OCI-LY1 (cell line): Measurements from ENCODE around the gene PRPF19.

Source experiments
- H2AFZ ChIP-seq: fragments of 200-600 bp; sonication (generic), shearing (Covaris generic); 2 replicates; pipeline ENCODE4 v1.6.0; 2014; ENCODE audit warnings: antibody characterized with exemption, mild to moderate bottlenecking, low read length
- H3F3A ChIP-seq: fragments of 200-600 bp; sonication (generic), shearing (Covaris generic); 2 replicates; pipeline ENCODE4 v1.6.0; 2014; ENCODE audit warnings: mild to moderate bottlenecking, antibody characterized with exemption, low read length, moderate library complexity; ENCODE audit not compliant: insufficient read depth
- H3K27ac ChIP-seq: fragments of 200-600 bp; sonication (generic); 2 replicates; pipeline ENCODE4 v1.5.1; 2014; ENCODE audit warnings: low read length, mixed run types, mild to moderate bottlenecking, low read depth; ENCODE audit not compliant: poor library complexity, severe bottlenecking
- H3K27me3 ChIP-seq: fragments of 200-600 bp; sonication (generic); 2 replicates; pipeline ENCODE4 v1.6.0; 2014; ENCODE audit warnings: antibody characterized with exemption, mild to moderate bottlenecking, low read length, moderate library complexity; ENCODE audit not compliant: insufficient read depth
- H3K36me3 ChIP-seq: fragments of 200-600 bp; sonication (generic); 2 replicates; pipeline ENCODE4 v1.6.1; 2014; ENCODE audit warnings: mild to moderate bottlenecking, antibody characterized with exemption, low read length, moderate library complexity, mixed read lengths; ENCODE audit not compliant: insufficient read depth
- H3K4me1 ChIP-seq: fragments of 200-600 bp; sonication (generic); 2 replicates; pipeline ENCODE4 v1.5.1; 2014; ENCODE audit warnings: mild to moderate bottlenecking, low read length, moderate library complexity; ENCODE audit not compliant: insufficient read depth, severe bottlenecking
- H3K4me2 ChIP-seq: fragments of 200-600 bp; sonication (generic), shearing (Covaris generic); 2 replicates; pipeline ENCODE4 v1.6.1; 2014; ENCODE audit warnings: low read length
- H3K4me3 ChIP-seq: fragments of 200-600 bp; sonication (generic); 2 replicates; pipeline ENCODE4 v1.5.1; 2014; ENCODE audit warnings: low read length, low read depth, mild to moderate bottlenecking, mixed read lengths; ENCODE audit not compliant: poor library complexity, severe bottlenecking
- H3K79me2 ChIP-seq: fragments of 200-600 bp; shearing (Covaris generic); 2 replicates; pipeline ENCODE4 v1.6.1; 2016; ENCODE audit warnings: mixed run types, low read length, mixed read lengths; ENCODE audit not compliant: insufficient read depth
- H3K9ac ChIP-seq: fragments of 200-600 bp; sonication (generic), shearing (Covaris generic); 2 replicates; pipeline ENCODE4 v1.6.1; 2014; ENCODE audit warnings: mild to moderate bottlenecking, low read length, mixed read lengths
- H3K9me2 ChIP-seq: fragments of 200-600 bp; sonication (generic), shearing (Covaris generic); 2 replicates; pipeline ENCODE4 v1.6.1; 2014; ENCODE audit warnings: low read depth, mild to moderate bottlenecking, low read length, mixed read lengths
- H3K9me3 ChIP-seq: fragments of 200-600 bp; shearing (Covaris generic); 2 replicates; pipeline ENCODE4 v1.6.1; 2014; ENCODE audit warnings: low read length, mixed read lengths
- H4K20me1 ChIP-seq: fragments of 200-600 bp; sonication (generic), shearing (Covaris generic); 2 replicates; pipeline ENCODE4 v1.6.0; 2016; ENCODE audit warnings: mild to moderate bottlenecking, low read length; ENCODE audit not compliant: insufficient read depth
- EZH2 ChIP-seq: fragments of 200-600 bp; sonication (generic), shearing (Covaris generic); IDR thresholded peaks from 2 replicates; pipeline ENCODE4 v1.8.0; 2017; ENCODE audit warnings: borderline replicate concordance, mixed run types, mild to moderate bottlenecking, antibody characterized with exemption, low read length, moderate library complexity, mixed read lengths
- TF ChIP-seq, protein P1 (sequence below): fragments of 200-600 bp; sonication (generic), shearing (Covaris generic); IDR thresholded peaks from 2 replicates; pipeline ENCODE4 v1.5.1; 2017; ENCODE audit warnings: mild to moderate bottlenecking, antibody characterized with exemption, low read length, moderate library complexity, mixed read lengths

The PRPF19 gene

DNA sequence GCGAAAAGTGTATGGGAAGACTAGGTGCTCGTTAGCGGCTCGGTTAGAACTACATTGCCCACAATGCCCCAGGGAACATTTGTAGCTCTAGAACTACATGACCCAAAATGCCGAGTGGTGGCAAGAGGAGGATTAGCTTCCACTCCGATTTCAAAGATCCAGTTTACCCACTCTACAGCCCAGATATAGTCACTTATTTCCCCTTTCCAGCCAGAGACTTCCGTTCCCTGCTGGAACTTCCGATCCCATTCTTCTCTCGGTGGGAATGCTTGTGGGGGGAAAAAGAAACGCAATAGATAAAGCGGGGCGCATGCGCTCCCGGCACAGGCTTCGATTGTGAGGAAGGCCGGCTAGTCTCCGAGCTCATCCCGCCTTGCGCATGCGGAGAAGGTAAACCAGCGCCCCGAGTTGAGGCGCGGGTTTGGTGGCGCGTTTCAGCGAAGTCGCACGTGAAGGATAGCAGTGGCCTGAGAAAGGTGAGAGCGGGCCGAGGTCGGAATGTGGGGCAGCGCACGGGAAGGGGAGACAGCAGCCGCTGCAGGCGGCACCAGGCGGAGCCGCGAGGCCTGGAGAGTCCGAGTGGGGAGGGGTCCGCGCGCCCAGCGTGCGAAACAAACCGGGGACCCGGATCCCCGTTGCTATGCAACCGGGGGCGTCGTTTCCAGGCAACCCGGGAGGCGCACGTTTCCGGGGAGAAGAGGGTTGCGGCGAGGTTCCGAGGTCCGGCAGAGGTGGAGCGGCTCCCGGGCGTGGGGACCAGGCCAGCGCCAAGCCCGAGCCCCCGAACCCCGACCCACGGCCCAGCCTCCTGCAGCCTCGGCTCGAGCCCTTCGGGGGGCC lies 7.6 kb upstream of the PRPF19 start, which contains the start of gene TMEM109:
Gene TMEM109, plus strand, starts transcription at position 366 of the 840 bp plus-strand sequence. CDS start 5,536 bp downstream, outside the sequence.
- Histone ChIP-seq H3K79me2 (peaks cover 13% of the 10 kb centered on the region; the same call in 1 of the 2 replicates), H3K36me3 (peaks cover 12% of the 10 kb centered on the region), H3F3A (0 out of 2 replicates have a peak, but pooled peaks cover 3% of the 10 kb centered on the region), H3K9me2 (no peaks in the 10 kb centered on the region), H2AFZ (peak within 1 kb of the TSS; percentile 96), H3K27me3 (no peaks in the 10 kb centered on the region), H4K20me1 (no peaks in the 10 kb centered on the region), H3K9ac (peak within 1 kb of the TSS; percentile 72), H3K4me2 (peak within 1 kb of the TSS; percentile 97), H3K9me3 (no peaks in the 10 kb centered on the region), H3K27ac (peak within 1 kb of the TSS; percentile 76), H3K4me3 (peak within 1 kb of the TSS; percentile 73), H3K4me1 (peaks cover 45% of the 10 kb centered on the region)
- TF ChIP-seq EZH2: no peak
- TF ChIP-seq, protein P1, sequence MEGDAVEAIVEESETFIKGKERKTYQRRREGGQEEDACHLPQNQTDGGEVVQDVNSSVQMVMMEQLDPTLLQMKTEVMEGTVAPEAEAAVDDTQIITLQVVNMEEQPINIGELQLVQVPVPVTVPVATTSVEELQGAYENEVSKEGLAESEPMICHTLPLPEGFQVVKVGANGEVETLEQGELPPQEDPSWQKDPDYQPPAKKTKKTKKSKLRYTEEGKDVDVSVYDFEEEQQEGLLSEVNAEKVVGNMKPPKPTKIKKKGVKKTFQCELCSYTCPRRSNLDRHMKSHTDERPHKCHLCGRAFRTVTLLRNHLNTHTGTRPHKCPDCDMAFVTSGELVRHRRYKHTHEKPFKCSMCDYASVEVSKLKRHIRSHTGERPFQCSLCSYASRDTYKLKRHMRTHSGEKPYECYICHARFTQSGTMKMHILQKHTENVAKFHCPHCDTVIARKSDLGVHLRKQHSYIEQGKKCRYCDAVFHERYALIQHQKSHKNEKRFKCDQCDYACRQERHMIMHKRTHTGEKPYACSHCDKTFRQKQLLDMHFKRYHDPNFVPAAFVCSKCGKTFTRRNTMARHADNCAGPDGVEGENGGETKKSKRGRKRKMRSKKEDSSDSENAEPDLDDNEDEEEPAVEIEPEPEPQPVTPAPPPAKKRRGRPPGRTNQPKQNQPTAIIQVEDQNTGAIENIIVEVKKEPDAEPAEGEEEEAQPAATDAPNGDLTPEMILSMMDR: no peak

DNA sequence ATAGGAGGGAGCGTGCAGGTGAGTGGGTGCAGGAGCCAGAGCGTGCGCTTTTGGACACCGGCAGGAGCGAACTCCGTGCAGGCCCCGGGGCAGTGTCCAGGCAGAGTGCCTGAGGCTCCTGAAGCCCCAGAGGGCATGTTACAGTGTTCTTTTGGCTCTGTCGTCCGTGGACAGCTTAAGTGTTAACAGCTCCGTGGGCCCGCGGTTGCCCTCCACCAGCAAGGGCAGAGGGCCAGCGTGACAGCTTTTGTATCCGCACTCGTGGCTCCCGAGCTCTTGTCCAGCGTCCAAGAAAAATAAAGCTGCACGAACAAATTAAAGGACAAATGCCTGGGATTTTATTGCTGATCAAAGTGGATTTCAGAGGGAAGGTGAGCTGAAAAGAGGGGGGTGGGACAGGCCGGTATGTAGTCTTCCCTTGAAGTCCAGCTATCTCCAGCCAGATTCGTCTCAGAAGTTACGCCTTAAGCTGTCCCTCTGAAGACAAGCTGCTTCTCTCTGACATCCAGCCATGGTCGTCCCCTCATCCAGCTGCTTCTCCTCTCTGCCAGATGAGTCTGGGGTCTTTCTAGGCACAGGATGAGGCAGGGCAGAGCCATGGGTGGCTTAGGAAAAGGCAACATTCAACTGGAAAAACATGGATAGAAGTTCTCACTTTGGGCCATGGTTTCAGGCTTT lies 6.6 kb upstream of the PRPF19 start:
- Histone ChIP-seq H3K4me2 (peak overlapping the region; percentile 97), H3K27me3 (no peaks in the 10 kb centered on the region), H3K27ac (peak overlapping the region; percentile 76), H3F3A (0 out of 2 replicates have a peak, but pooled peaks cover 3% of the 10 kb centered on the region), H3K9me3 (no peaks in the 10 kb centered on the region), H3K9ac (peak overlapping the region; percentile 72), H2AFZ (peak overlapping the region; percentile 96), H3K79me2 (peaks cover 13% of the 10 kb centered on the region; the same call in 1 of the 2 replicates), H3K4me1 (peaks cover 41% of the 10 kb centered on the region), H3K9me2 (no peaks in the 10 kb centered on the region), H4K20me1 (no peaks in the 10 kb centered on the region), H3K4me3 (peak overlapping the region; percentile 73), H3K36me3 (peaks cover 11% of the 10 kb centered on the region)
- TF ChIP-seq, protein P1: no peak
- no peak for TF ChIP-seq EZH2

DNA sequence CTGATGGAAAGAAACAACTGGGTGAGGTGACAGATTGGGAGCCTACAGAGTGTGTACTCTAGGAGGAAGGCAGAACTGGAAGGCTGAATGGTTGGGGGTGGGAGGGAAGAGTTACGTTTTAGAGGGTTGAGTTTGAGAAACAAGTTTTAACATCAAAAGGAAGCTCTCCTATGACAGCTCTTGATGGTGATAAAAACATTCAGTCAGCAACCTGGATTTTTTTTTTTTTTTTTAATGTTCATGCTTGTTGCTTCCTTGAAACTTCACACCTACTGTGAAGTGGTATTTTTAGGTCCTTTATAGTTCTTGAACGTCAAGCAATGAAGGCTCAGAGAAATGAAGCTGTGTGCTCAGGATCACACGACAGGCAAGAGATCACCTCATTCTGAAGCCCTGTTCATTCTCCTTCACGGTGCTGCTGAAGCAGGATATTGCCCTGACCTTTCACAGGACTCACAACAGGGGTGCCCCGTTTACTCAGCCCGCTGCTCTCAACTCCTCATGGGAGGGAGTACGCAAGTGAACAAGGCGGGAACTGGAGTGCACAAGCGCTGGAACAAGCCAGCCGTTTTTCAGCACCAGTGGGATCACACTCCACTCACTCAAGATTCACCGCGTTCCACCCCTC lies 6.0 kb upstream of the PRPF19 start:
- H3K4me3 ChIP-seq: no peak overlapping the region
- TF ChIP-seq, protein P1: no peak
- TF ChIP-seq EZH2: no peak
- peaks cover 45% of the 10 kb centered on the region for H3K4me1 ChIP-seq
- H3K9me2 ChIP-seq: no peaks in the 10 kb centered on the region
- no peak overlapping the region for H3K9ac ChIP-seq
- no peak overlapping the region for H2AFZ ChIP-seq
- no peaks in the 10 kb centered on the region for H3K27me3 ChIP-seq
- H3F3A ChIP-seq: 0 out of 2 replicates have a peak, but pooled peaks cover 3% of the 10 kb centered on the region
- peaks cover 9% of the 10 kb centered on the region for H3K36me3 ChIP-seq
- no peaks in the 10 kb centered on the region for H3K9me3 ChIP-seq
- no peak overlapping the region for H3K4me2 ChIP-seq
- no peaks in the 10 kb centered on the region for H4K20me1 ChIP-seq
- H3K79me2 ChIP-seq: peaks cover 10% of the 10 kb centered on the region; the same call in 1 of the 2 replicates
- H3K27ac ChIP-seq: no peak overlapping the region
